Measurements from ENCODE around the gene RAB3B.
A peak's percentile ranks its signal among the peaks of the same experiment; 100 is the strongest.
"Not testable (repeated sequence)": the region's sequence is repeated elsewhere in the genome, so short reads cannot be mapped to it uniquely, and the experiment has no call there.

RAB3B gene

DNA sequence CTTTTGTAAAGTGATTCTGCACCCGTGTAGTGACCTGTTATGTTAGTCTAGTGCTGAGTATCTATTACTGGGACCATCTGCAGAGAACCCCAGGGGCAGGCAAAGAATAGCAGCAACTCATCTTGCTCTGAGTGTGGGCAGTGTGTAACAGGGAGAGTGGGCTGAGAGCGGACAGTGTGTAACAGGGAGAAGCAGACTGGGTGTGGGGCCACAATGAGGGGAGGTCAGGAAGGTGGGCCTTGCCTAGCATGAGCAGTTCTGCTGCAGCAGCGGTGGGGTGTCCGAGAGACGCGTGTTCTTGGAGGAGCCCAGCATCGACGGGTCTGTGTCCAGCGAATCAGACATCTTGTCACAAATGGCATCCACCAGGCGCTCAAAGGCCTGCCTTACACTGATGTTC is 70.8 kb downstream of the RAB3B start:
- DNase-seq (ENCODE audit: low spot score), result no peak

GRCh38 chr1:51916587-51917405 is 73.7 kb downstream of the RAB3B start:
- no peak for DNase-seq (ENCODE audit: low spot score)

GRCh38 chr1:51915951-51916350 is 74.5 kb downstream of the RAB3B start:
- DNase-seq (ENCODE audit: low spot score), result no peak

DNA sequence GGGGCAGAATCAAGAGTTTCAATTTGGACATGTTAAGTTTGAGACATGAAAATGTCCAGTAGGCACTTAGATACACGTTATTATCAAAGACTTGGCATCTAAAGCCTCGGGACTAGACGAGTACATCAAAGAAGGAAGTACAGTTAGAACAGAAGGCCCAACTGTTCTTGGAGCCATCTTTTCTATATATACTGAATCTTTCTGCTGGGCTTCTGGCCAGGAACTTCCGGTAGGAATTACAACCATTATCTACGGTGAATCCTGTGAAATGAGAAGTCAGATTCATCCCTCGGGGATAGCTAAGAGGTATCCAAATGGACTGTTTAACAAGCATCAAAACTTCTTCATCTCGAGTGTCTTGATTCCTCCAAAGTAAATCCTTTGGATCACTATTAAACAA is 77.6 kb downstream of the RAB3B start:
- DNase-seq (ENCODE audit: low spot score), result no peak

- DNase-seq (ENCODE audit: low spot score), result no peak
These were observed 80.1 kb downstream of the RAB3B start for GRCh38 chr1:51910221-51911000.

GRCh38 chr1:51908499-51908898 is 82.0 kb downstream of the RAB3B start:
- DNase-seq (ENCODE audit: low spot score), result no peak

DNA sequence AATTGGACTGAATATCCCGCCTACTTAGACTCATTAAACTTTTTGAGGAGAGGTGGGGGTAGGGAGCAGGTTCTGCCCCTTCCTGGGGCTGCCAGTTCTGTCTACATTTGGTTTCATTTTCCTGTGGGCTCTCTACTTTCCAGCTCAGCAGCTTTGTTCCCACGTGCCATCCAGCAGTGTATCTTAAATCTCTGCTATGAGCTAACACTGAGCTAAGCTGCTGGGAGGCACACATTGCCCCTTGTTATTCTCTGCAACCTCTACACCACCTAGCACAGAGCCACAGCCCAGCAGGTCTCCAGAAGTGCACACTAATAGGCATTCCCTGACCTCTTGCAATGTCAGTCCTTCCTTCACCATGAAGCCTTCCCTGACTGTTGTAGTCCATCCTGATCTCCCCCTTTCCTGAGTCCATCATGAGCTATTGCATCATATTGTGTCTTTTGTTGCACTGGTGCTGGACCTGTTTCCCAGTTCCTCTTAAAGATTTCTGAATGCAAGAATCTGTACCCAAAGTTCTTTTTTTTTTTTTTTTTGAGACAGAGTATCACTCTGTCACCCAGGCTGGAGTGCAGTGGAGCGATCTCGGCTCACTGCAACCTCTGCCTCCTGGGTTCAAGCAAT is 83.3 kb downstream of the RAB3B start:
- DNase-seq (ENCODE audit: low spot score), result no peak

GRCh38 chr1:51906306-51907078 is 84.0 kb downstream of the RAB3B start:
- peak; percentile 71 for DNase-seq (ENCODE audit: low spot score)

GRCh38 chr1:51902456-51902855 is 88.0 kb downstream of the RAB3B start:
- DNase-seq (ENCODE audit: low spot score), result no peak

GRCh38 chr1:51901151-51901550 is 89.3 kb downstream of the RAB3B start:
- DNase-seq (ENCODE audit: low spot score), result peak; percentile 70

DNA sequence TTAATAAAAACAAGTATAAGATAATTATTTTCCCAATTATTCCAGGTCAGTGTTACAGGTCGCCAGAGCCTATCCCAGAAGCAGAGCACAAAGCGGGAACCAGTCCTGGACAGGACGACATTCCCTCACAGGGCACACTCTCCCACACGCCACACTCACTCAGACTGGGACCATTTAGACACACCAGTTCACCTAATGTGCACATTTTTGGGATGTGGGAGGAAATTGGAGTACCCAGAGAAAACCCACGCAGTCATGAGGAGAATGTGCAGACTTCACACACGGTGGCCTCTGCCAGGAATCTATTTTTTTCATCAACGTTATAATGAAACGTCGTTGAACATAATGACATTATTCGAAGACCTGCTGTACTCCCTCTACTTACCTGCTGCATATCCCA is 91.5 kb downstream of the RAB3B start:
- no peak for DNase-seq (ENCODE audit: low spot score)

- peak; percentile 96 for DNase-seq (ENCODE audit: low spot score)
These were observed 92.3 kb downstream of the RAB3B start for GRCh38 chr1:51898090-51898734.

- DNase-seq (ENCODE audit: low spot score), result peak; percentile 91
These were observed 92.8 kb downstream of the RAB3B start for GRCh38 chr1:51897699-51898031.

DNA sequence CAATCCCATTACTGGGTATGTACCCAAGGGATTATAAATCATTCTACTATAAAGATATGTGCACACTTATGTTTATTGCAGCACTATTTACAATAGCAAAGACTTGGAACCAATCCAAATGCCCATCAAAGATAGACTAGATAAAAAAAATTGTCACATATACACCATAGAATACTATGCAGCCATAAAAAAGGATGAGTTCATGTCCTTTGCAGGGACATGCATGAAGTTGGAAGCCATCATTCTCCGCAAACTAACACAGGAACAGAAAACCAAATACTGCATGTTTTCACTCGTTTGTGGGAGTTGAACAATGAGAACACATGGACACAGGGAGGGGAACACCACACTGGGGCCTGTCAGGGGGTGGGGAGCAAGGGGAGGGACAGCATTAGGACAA is 95.8 kb downstream of the RAB3B start:
- DNase-seq (ENCODE audit: low spot score), result not testable (repeated sequence)

GRCh38 chr1:51878616-51879336 is 111.7 kb downstream of the RAB3B start, which contains the start of gene NRDC:
NRDC (minus strand) TSS chr1:51878727; CDS start chr1:51878615, 112 bp downstream.
- peak; percentile 100 for DNase-seq (ENCODE audit: low spot score)

- no peak for DNase-seq (ENCODE audit: low spot score)
These were observed 112.2 kb downstream of the RAB3B start for GRCh38 chr1:51878308-51878615.

GRCh38 chr1:51877434-51878307 is 112.8 kb downstream of the RAB3B start:
- DNase-seq (ENCODE audit: low spot score), result peak; percentile 50

- no peak for DNase-seq (ENCODE audit: low spot score)
These were observed 114.7 kb downstream of the RAB3B start for GRCh38 chr1:51875836-51876235.

DNA sequence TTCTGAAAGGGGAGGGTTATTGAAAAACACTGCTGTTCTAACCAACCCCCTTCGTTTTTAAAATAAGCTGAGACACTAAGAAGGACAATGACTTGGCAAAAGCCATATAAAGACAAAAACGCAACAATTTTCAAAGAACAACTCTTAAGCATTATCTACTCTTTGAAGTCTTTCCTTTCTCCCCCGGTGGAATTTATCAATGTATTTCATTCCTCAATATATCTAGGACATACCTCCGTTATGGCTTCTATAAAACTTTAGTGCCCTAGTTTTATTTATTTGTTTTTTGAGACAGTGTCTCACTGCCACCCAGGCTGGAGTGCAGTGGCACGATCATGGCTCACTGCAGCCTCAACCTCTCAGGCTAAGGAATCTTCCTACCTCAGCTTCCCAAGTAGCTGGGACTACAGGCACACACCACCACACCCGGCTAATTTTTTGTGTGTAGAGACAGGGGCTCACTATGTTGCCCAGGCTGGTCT is 115.2 kb downstream of the RAB3B start:
- no peak for DNase-seq (ENCODE audit: low spot score)

GRCh38 chr1:51873270-51873669 is 117.2 kb downstream of the RAB3B start:
- DNase-seq (ENCODE audit: low spot score), result not testable (repeated sequence)

Data from kidney tubule cell (primary cell).